ENCODE results near the gene CBFA2T3.

DNA sequence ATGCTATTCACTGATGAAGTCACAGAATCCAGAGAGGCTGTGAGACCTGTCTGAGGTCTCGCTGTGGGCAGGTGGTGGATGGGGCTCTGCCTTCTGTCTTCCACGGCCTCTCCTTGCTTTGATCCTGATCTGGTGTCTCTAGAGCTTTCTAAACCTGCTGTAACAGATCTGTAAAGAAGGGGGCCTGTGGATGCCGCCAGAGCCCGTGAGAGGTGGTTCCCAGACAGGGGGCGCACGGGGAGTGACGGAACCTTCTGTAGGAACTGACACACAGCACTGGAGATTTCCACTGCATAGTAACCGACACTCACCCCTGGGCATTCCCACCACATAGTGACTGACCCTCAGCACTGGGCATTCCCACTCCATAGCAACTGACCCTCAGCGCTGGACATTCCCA is 16.0 kb downstream of the CBFA2T3 start:
- TF ChIP-seq, protein P1, sequence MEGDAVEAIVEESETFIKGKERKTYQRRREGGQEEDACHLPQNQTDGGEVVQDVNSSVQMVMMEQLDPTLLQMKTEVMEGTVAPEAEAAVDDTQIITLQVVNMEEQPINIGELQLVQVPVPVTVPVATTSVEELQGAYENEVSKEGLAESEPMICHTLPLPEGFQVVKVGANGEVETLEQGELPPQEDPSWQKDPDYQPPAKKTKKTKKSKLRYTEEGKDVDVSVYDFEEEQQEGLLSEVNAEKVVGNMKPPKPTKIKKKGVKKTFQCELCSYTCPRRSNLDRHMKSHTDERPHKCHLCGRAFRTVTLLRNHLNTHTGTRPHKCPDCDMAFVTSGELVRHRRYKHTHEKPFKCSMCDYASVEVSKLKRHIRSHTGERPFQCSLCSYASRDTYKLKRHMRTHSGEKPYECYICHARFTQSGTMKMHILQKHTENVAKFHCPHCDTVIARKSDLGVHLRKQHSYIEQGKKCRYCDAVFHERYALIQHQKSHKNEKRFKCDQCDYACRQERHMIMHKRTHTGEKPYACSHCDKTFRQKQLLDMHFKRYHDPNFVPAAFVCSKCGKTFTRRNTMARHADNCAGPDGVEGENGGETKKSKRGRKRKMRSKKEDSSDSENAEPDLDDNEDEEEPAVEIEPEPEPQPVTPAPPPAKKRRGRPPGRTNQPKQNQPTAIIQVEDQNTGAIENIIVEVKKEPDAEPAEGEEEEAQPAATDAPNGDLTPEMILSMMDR (IDR thresholded peaks at IDR 0.05), result no peak
- no peak for TF ChIP-seq POLR2A (IDR thresholded peaks at IDR 0.05)
